DMS153 treated with DMSO at 0.1 percent for 48 hours (cell line): ENCODE measurements around the gene MIDN.

ENCODE experiments used
- DNase-seq: peaks from one replicate; lab custom pipeline; 2025; ENCODE audit not compliant: unreplicated experiment; lab: John Stamatoyannopoulos, UW

The MIDN gene

GRCh38 chr19:1269478-1270212 is 21.3 kb downstream of the MIDN start:
- no peak for DNase-seq

- no peak for DNase-seq
Measured at GRCh38 chr19:1270213-1270853, 21.9 kb downstream of the MIDN start.

GRCh38 chr19:1270854-1271527 is 22.6 kb downstream of the MIDN start:
- no peak for DNase-seq

GRCh38 chr19:1271528-1272422 is 23.4 kb downstream of the MIDN start:
- no peak for DNase-seq

GRCh38 chr19:1272423-1273262 is 24.3 kb downstream of the MIDN start:
- no peak for DNase-seq

- DNase-seq, result no peak
Measured at GRCh38 chr19:1273263-1274041, 25.1 kb downstream of the MIDN start.

GRCh38 chr19:1274081-1274851 is 25.9 kb downstream of the MIDN start:
- DNase-seq, result no peak

- DNase-seq, result no peak
Measured at GRCh38 chr19:1274852-1275259, 26.5 kb downstream of the MIDN start.

GRCh38 chr19:1275260-1275975 is 27.0 kb downstream of the MIDN start, which contains the start of gene FAM174C:
Gene FAM174C, plus strand, starts transcription at chr19:1275530. Its CDS starts 20 bp downstream, at chr19:1275550.
- peak; percentile 44 for DNase-seq

GRCh38 chr19:1275976-1276627 is 27.7 kb downstream of the MIDN start:
- DNase-seq, result no peak

GRCh38 chr19:1276628-1277022 is 28.2 kb downstream of the MIDN start:
- DNase-seq, result no peak

GRCh38 chr19:1277061-1277460 is 28.7 kb downstream of the MIDN start:
- DNase-seq, result no peak

- no peak for DNase-seq
Measured at GRCh38 chr19:1278074-1278473, 29.7 kb downstream of the MIDN start.

GRCh38 chr19:1278713-1279660 is 30.6 kb downstream of the MIDN start:
- DNase-seq, result no peak

- no peak for DNase-seq
Measured at GRCh38 chr19:1279782-1280341, 31.5 kb downstream of the MIDN start.
